ENCODE results near the gene CAND1.
A peak's percentile ranks its signal among the peaks of the same experiment; 100 is the strongest.

The CAND1 gene

GRCh38 chr12:67269633-67270573 lies 745 bp downstream of the CAND1 start:
- no peak for TF ChIP-seq ZNF274 (IDR thresholded peaks at IDR 0.05; ENCODE audit: low read depth, low read length)
- TF ChIP-seq YY1 (IDR thresholded peaks at IDR 0.05; ENCODE audit: insufficient read depth, insufficient read length): no peak
- no peak for TF ChIP-seq SUZ12 (IDR thresholded peaks at IDR 0.05; ENCODE audit: extremely low read depth, insufficient read depth, insufficient read length)
- Histone ChIP-seq H3K9ac (ENCODE audit: insufficient read length, low read depth) (peak overlapping the region; percentile 99), H3K36me3 (ENCODE audit: insufficient read depth, insufficient read length, low read length) (peaks cover 24% of the 10 kb centered on the region), H3K4me1 (ENCODE audit: insufficient read depth, insufficient read length) (no peaks in the 10 kb centered on the region), H3K4me3 (ENCODE audit: insufficient read length, low read depth) (peak overlapping the region; percentile 97), H3K27me3 (ENCODE audit: insufficient read depth, insufficient read length) (no peaks in the 10 kb centered on the region), H3K9me3 (ENCODE audit: insufficient read depth, low read length) (no peaks in the 10 kb centered on the region; the same call in 1 of the 2 replicates)
- DNase-seq (ENCODE audit: low read depth, low spot score): peak; percentile 30

- Histone ChIP-seq H3K9me3 (ENCODE audit: insufficient read depth, low read length) (no peaks in the 10 kb centered on the region; the same call in 1 of the 2 replicates), H3K27me3 (ENCODE audit: insufficient read depth, insufficient read length) (no peaks in the 10 kb centered on the region), H3K36me3 (ENCODE audit: insufficient read depth, insufficient read length, low read length) (peaks cover 26% of the 10 kb centered on the region), H3K4me1 (ENCODE audit: insufficient read depth, insufficient read length) (no peaks in the 10 kb centered on the region), H3K9ac (ENCODE audit: insufficient read length, low read depth) (peak overlapping the region; percentile 99), H3K4me3 (ENCODE audit: insufficient read length, low read depth) (peak overlapping the region; percentile 97)
- DNase-seq (ENCODE audit: low read depth, low spot score): no peak
- no peak for TF ChIP-seq ZNF274 (IDR thresholded peaks at IDR 0.05; ENCODE audit: low read depth, low read length)
- TF ChIP-seq YY1 (IDR thresholded peaks at IDR 0.05; ENCODE audit: insufficient read depth, insufficient read length): no peak
- TF ChIP-seq SUZ12 (IDR thresholded peaks at IDR 0.05; ENCODE audit: extremely low read depth, insufficient read depth, insufficient read length): no peak
Measured at GRCh38 chr12:67270622-67271021, 1.5 kb downstream of the CAND1 start.

GRCh38 chr12:67271976-67272375 lies 2.8 kb downstream of the CAND1 start:
- peaks cover 26% of the 10 kb centered on the region for H3K36me3 ChIP-seq (ENCODE audit: insufficient read depth, insufficient read length, low read length)
- H3K4me1 ChIP-seq (ENCODE audit: insufficient read depth, insufficient read length): no peaks in the 10 kb centered on the region
- H3K9me3 ChIP-seq (ENCODE audit: insufficient read depth, low read length): no peaks in the 10 kb centered on the region
- no peaks in the 10 kb centered on the region for H3K27me3 ChIP-seq (ENCODE audit: insufficient read depth, insufficient read length)
- TF ChIP-seq ZNF274 (IDR thresholded peaks at IDR 0.05; ENCODE audit: low read depth, low read length): no peak
- TF ChIP-seq SUZ12 (IDR thresholded peaks at IDR 0.05; ENCODE audit: extremely low read depth, insufficient read depth, insufficient read length): no peak
- TF ChIP-seq YY1 (IDR thresholded peaks at IDR 0.05; ENCODE audit: insufficient read depth, insufficient read length): no peak
- no peak overlapping the region for H3K4me3 ChIP-seq (ENCODE audit: insufficient read length, low read depth)
- no peak for DNase-seq (ENCODE audit: low read depth, low spot score)
- H3K9ac ChIP-seq (ENCODE audit: insufficient read length, low read depth): peak overlapping the region; percentile 35

GRCh38 chr12:67274186-67274585 lies 5.0 kb downstream of the CAND1 start:
- H3K9ac ChIP-seq (ENCODE audit: insufficient read length, low read depth): no peak overlapping the region

GRCh38 chr12:67275380-67275913 lies 6.3 kb downstream of the CAND1 start:
- no peak overlapping the region for H3K4me3 ChIP-seq (ENCODE audit: insufficient read length, low read depth)
- no peak for DNase-seq (ENCODE audit: low read depth, low spot score)
- no peaks in the 10 kb centered on the region for H3K27me3 ChIP-seq (ENCODE audit: insufficient read depth, insufficient read length)
- peaks cover 29% of the 10 kb centered on the region for H3K36me3 ChIP-seq (ENCODE audit: insufficient read depth, insufficient read length, low read length)
- no peaks in the 10 kb centered on the region for H3K4me1 ChIP-seq (ENCODE audit: insufficient read depth, insufficient read length)
- TF ChIP-seq ZNF274 (IDR thresholded peaks at IDR 0.05; ENCODE audit: low read depth, low read length): no peak
- TF ChIP-seq YY1 (IDR thresholded peaks at IDR 0.05; ENCODE audit: insufficient read depth, insufficient read length): no peak
- TF ChIP-seq SUZ12 (IDR thresholded peaks at IDR 0.05; ENCODE audit: extremely low read depth, insufficient read depth, insufficient read length): no peak
- no peak overlapping the region for H3K9ac ChIP-seq (ENCODE audit: insufficient read length, low read depth)
- H3K9me3 ChIP-seq (ENCODE audit: insufficient read depth, low read length): no peaks in the 10 kb centered on the region

More at GRCh38 chr12:67274186-67274585, 5.0 kb downstream of the CAND1 start:
- Histone ChIP-seq H3K9me3 (ENCODE audit: insufficient read depth, low read length) (no peaks in the 10 kb centered on the region), H3K27me3 (ENCODE audit: insufficient read depth, insufficient read length) (no peaks in the 10 kb centered on the region), H3K4me1 (ENCODE audit: insufficient read depth, insufficient read length) (no peaks in the 10 kb centered on the region), H3K36me3 (ENCODE audit: insufficient read depth, insufficient read length, low read length) (peaks cover 29% of the 10 kb centered on the region), H3K4me3 (ENCODE audit: insufficient read length, low read depth) (no peak overlapping the region)
- TF ChIP-seq YY1 (IDR thresholded peaks at IDR 0.05; ENCODE audit: insufficient read depth, insufficient read length) (no peak), ZNF274 (IDR thresholded peaks at IDR 0.05; ENCODE audit: low read depth, low read length) (no peak), SUZ12 (IDR thresholded peaks at IDR 0.05; ENCODE audit: extremely low read depth, insufficient read depth, insufficient read length) (no peak)
- no peak for DNase-seq (ENCODE audit: low read depth, low spot score)

- Histone ChIP-seq H3K9ac (ENCODE audit: insufficient read length, low read depth) (no peak overlapping the region), H3K27me3 (ENCODE audit: insufficient read depth, insufficient read length) (no peaks in the 10 kb centered on the region), H3K4me1 (ENCODE audit: insufficient read depth, insufficient read length) (no peaks in the 10 kb centered on the region), H3K4me3 (ENCODE audit: insufficient read length, low read depth) (no peak overlapping the region), H3K36me3 (ENCODE audit: insufficient read depth, insufficient read length, low read length) (peaks cover 29% of the 10 kb centered on the region), H3K9me3 (ENCODE audit: insufficient read depth, low read length) (no peaks in the 10 kb centered on the region)
- TF ChIP-seq ZNF274 (IDR thresholded peaks at IDR 0.05; ENCODE audit: low read depth, low read length) (no peak), YY1 (IDR thresholded peaks at IDR 0.05; ENCODE audit: insufficient read depth, insufficient read length) (no peak), SUZ12 (IDR thresholded peaks at IDR 0.05; ENCODE audit: extremely low read depth, insufficient read depth, insufficient read length) (no peak)
- DNase-seq (ENCODE audit: low read depth, low spot score): no peak
Measured at GRCh38 chr12:67276421-67276820, 7.3 kb downstream of the CAND1 start.

GRCh38 chr12:67279637-67280036 lies 10.5 kb downstream of the CAND1 start:
- TF ChIP-seq YY1 (IDR thresholded peaks at IDR 0.05; ENCODE audit: insufficient read depth, insufficient read length): no peak
- no peak for TF ChIP-seq SUZ12 (IDR thresholded peaks at IDR 0.05; ENCODE audit: extremely low read depth, insufficient read depth, insufficient read length)
- no peak for TF ChIP-seq ZNF274 (IDR thresholded peaks at IDR 0.05; ENCODE audit: low read depth, low read length)
- DNase-seq (ENCODE audit: low read depth, low spot score): no peak
- Histone ChIP-seq H3K27me3 (ENCODE audit: insufficient read depth, insufficient read length) (no peaks in the 10 kb centered on the region), H3K9ac (ENCODE audit: insufficient read length, low read depth) (no peak overlapping the region), H3K4me1 (ENCODE audit: insufficient read depth, insufficient read length) (no peaks in the 10 kb centered on the region), H3K9me3 (ENCODE audit: insufficient read depth, low read length) (no peaks in the 10 kb centered on the region), H3K4me3 (ENCODE audit: insufficient read length, low read depth) (no peak overlapping the region), H3K36me3 (ENCODE audit: insufficient read depth, insufficient read length, low read length) (peaks cover 33% of the 10 kb centered on the region)

Measured in NT2/D1 (cell line).